CD14-positive monocyte (primary cell): ENCODE data around the gene HMCN1. TPM values are rescaled to one million over a fixed set of nuclear protein-coding genes. Genes with fewer than 3 reads are reported as not detected.

Source experiments
- DNase-seq, 3 donors: peaks; one replicate each; pipeline ENCODE4 v3.0.0-alpha.2; 2011 to 2022
- H2AFZ ChIP-seq: 2 replicates; pipeline ENCODE4 v1.6.0; 2012; ENCODE audit warnings: mild to moderate bottlenecking, low read depth, low read length, inconsistent platforms; ENCODE audit not compliant: insufficient read depth, poor library complexity, severe bottlenecking
- H3K27ac ChIP-seq, 2 donors: 1 replicate in 1 of 2; 2 replicates in 1 of 2; pipeline ENCODE4 v1.5.1; 2012 to 2013; ENCODE audit warnings: low read length in 2 of 2, control low read depth in 1 of 2, inconsistent platforms in 1 of 2, low read depth in 1 of 2, mild to moderate bottlenecking in 1 of 2
- H3K27me3 ChIP-seq, 2 donors: one replicate each; pipeline versions ENCODE4 v1.6.0 to v1.6.1; 2011 to 2013; ENCODE audit warnings: low read length in 2 of 2; ENCODE audit not compliant: control insufficient read depth in 2 of 2, insufficient read depth in 2 of 2
- H3K36me3 ChIP-seq, 2 donors: replicated peaks in 1 of 2; 1 replicate in 1 of 2; 2 replicates in 1 of 2; pipeline versions ENCODE4 v1.5.1 to v1.6.1; 2012 to 2013; ENCODE audit warnings: low read length in 2 of 2, control low read depth in 1 of 2, inconsistent platforms in 1 of 2, mild to moderate bottlenecking in 1 of 2; ENCODE audit not compliant: insufficient read depth in 2 of 2, control insufficient read depth in 1 of 2
- H3K4me1 ChIP-seq, 2 donors: 1 replicate in 1 of 2; 2 replicates in 1 of 2; pipeline versions ENCODE4 v1.5.1 to v1.6.1; 2012 to 2013; ENCODE audit warnings: low read length in 2 of 2, control low read depth in 1 of 2, inconsistent platforms in 1 of 2, mild to moderate bottlenecking in 1 of 2, moderate library complexity in 1 of 2; ENCODE audit not compliant: insufficient read depth in 2 of 2, control insufficient read depth in 1 of 2
- H3K4me2 ChIP-seq: replicated peaks from 2 replicates; pipeline ENCODE3; 2012; ENCODE audit warnings: low read length, moderate library complexity, mild to moderate bottlenecking; ENCODE audit not compliant: poor library complexity, severe bottlenecking; ENCODE audit errors: extremely low read depth
- H3K4me3 ChIP-seq, 3 experiments: fragments of 200-600 bp in 1 of 3; sonication (generic) in 1 of 3; replicated peaks in 1 of 3; 1 replicate in 2 of 3; 2 replicates in 1 of 3; pipeline ENCODE4 v1.5.1; 2011 to 2013; ENCODE audit warnings: low read length in 3 of 3, mild to moderate bottlenecking in 3 of 3, control low read depth in 2 of 3, low read depth in 2 of 3, inconsistent platforms in 1 of 3, moderate library complexity in 1 of 3
- H3K79me2 ChIP-seq: 2 replicates; pipeline ENCODE4 v1.6.0; 2012; ENCODE audit warnings: mild to moderate bottlenecking, control low read depth, inconsistent platforms, low read length, moderate library complexity; ENCODE audit not compliant: insufficient read depth
- H3K9ac ChIP-seq: 2 replicates; pipeline ENCODE4 v1.6.0; 2017; ENCODE audit warnings: low read length, mild to moderate bottlenecking; ENCODE audit not compliant: insufficient read depth, poor library complexity, severe bottlenecking
- H3K9me3 ChIP-seq, 2 donors: replicated peaks in 1 of 2; 1 replicate in 1 of 2; 2 replicates in 1 of 2; pipeline versions ENCODE4 v1.5.1 to v1.6.1; 2012 to 2013; ENCODE audit warnings: low read length in 2 of 2, control low read depth in 1 of 2; ENCODE audit not compliant: control insufficient read depth in 1 of 2, insufficient read depth in 1 of 2
- H4K20me1 ChIP-seq: 2 replicates; pipeline ENCODE4 v1.6.0; 2012; ENCODE audit warnings: mild to moderate bottlenecking, low read length, control low read depth, moderate library complexity; ENCODE audit not compliant: insufficient read depth
- H3K27ac Mint-ChIP-seq, 7 donors: one replicate each; pipeline ENCODE4 v1.8.0; 2020; ENCODE audit warnings: mild to moderate bottlenecking in 7 of 7, mixed read lengths in 7 of 7, moderate library complexity in 6 of 7, inconsistent platforms in 2 of 7
- H3K27me3 Mint-ChIP-seq, 3 donors: one replicate each; pipeline ENCODE4 v1.8.0; 2021 to 2022; ENCODE audit warnings: low read depth in 3 of 3, mild to moderate bottlenecking in 3 of 3, mixed read lengths in 3 of 3, moderate library complexity in 3 of 3, inconsistent platforms in 1 of 3
- H3K36me3 Mint-ChIP-seq, 2 donors: one replicate each; pipeline ENCODE4 v1.8.0; 2020; ENCODE audit warnings: mixed read lengths in 2 of 2, inconsistent platforms in 1 of 2, mild to moderate bottlenecking in 1 of 2
- H3K4me1 Mint-ChIP-seq: one replicate; pipeline ENCODE4 v1.8.0; 2020; ENCODE audit warnings: mild to moderate bottlenecking, mixed read lengths
- H3K4me3 Mint-ChIP-seq, 2 donors: one replicate each; pipeline ENCODE4 v1.8.0; 2020; ENCODE audit warnings: mild to moderate bottlenecking in 2 of 2, mixed read lengths in 2 of 2, moderate library complexity in 1 of 2
- H3K9me3 Mint-ChIP-seq, 7 donors: one replicate each; pipeline ENCODE4 v1.8.0; 2020 to 2022; ENCODE audit warnings: mixed read lengths in 7 of 7, mild to moderate bottlenecking in 6 of 7, moderate library complexity in 6 of 7, inconsistent platforms in 2 of 7
- WGBS: methylation state at CpG from one replicate; pipeline ENCODE4 v1.1.5; 2013; ENCODE audit warnings: missing lambda C conversion rate; ENCODE audit not compliant: insufficient coverage; 5-methylcytosine and 5-hydroxymethylcytosine counted together
- intact Hi-C, 2 donors: fragments of 100-400 bp; cut with micrococcal nuclease; formaldehyde crosslinking; loops; one replicate each; pipeline versions ENCODE4 v1.15.0 to v1.15.1; 2023
- polyA plus RNA-seq, 3 donors: library from polyadenylated mRNA; depleted of rRNA in 1 of 3; unstranded in 2 of 3; stranded (reverse) in 1 of 3; fragments of 300-500 nt in 2 of 3; fragments of >200 nt in 1 of 3; fragmentation: Illumina TruSeq in 2 of 3; gene quantifications; 1 replicate in 2 of 3; 2 replicates in 1 of 3; pipeline ENCODE4 v1.2.3, GENCODE V29; 2012 to 2021
- TF ChIP-seq, protein P1 (sequence below): fragments of 200-600 bp; IDR thresholded peaks from one replicate; pipeline ENCODE4 v1.8.0; 2022; ENCODE audit warnings: antibody characterized with exemption, mild to moderate bottlenecking

HMCN1 gene
- polyA plus RNA-seq, 3 donors = not detected

- peaks cover 17 to 18% of the 10 kb centered on the region in 2 donors for H3K4me1 ChIP-seq
- Mint-ChIP-seq H3K4me3 (no peak overlapping the region), H3K27me3 (peaks cover 4 to 13% (median 6%) of the 10 kb centered on the region in 3 donors), H3K4me1 (peaks cover 13% of the 10 kb centered on the region), H3K27ac (no peak overlapping the region), H3K36me3 (peaks cover 3 to 4% of the 10 kb centered on the region in 2 donors), H3K9me3 (peaks cover 0 to 14% (median 8%) of the 10 kb centered on the region in 7 donors)
- H3K79me2 ChIP-seq = no peaks in the 10 kb centered on the region
- 100% methylated on average over 1 of the region's 2 CpGs for WGBS
- no peak overlapping the region for H3K27ac ChIP-seq
- no peaks in the 10 kb centered on the region for H3K36me3 ChIP-seq
- DNase-seq = no peak
- no peak overlapping the region for H3K4me2 ChIP-seq
- intact Hi-C loops = no loop called here
- TF ChIP-seq, protein P1, sequence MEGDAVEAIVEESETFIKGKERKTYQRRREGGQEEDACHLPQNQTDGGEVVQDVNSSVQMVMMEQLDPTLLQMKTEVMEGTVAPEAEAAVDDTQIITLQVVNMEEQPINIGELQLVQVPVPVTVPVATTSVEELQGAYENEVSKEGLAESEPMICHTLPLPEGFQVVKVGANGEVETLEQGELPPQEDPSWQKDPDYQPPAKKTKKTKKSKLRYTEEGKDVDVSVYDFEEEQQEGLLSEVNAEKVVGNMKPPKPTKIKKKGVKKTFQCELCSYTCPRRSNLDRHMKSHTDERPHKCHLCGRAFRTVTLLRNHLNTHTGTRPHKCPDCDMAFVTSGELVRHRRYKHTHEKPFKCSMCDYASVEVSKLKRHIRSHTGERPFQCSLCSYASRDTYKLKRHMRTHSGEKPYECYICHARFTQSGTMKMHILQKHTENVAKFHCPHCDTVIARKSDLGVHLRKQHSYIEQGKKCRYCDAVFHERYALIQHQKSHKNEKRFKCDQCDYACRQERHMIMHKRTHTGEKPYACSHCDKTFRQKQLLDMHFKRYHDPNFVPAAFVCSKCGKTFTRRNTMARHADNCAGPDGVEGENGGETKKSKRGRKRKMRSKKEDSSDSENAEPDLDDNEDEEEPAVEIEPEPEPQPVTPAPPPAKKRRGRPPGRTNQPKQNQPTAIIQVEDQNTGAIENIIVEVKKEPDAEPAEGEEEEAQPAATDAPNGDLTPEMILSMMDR = no peak
- peaks cover 0 to 2% of the 10 kb centered on the region in 2 donors for H3K27me3 ChIP-seq
- no peak overlapping the region for H2AFZ ChIP-seq
- no peaks in the 10 kb centered on the region for H3K9me3 ChIP-seq
- H3K4me3 ChIP-seq = no peak overlapping the region
- no peaks in the 10 kb centered on the region for H4K20me1 ChIP-seq
- H3K9ac ChIP-seq = no peak overlapping the region
Observed at GRCh38 chr1:185690527-185690926, 43.7 kb upstream of the HMCN1 start.

GRCh38 chr1:185693654-185694053 is 40.5 kb upstream of the HMCN1 start:
- Mint-ChIP-seq H3K4me1 (peaks cover 13% of the 10 kb centered on the region), H3K27me3 (peaks cover 4 to 16% (median 6%) of the 10 kb centered on the region in 3 donors), H3K27ac (peak overlapping the region; percentile 86 to 96 (median 92)), H3K4me3 (peak overlapping the region; percentile 75 to 89), H3K36me3 (peaks cover 4 to 5% of the 10 kb centered on the region in 2 donors), H3K9me3 (peaks cover 0 to 13% (median 8%) of the 10 kb centered on the region in 7 donors)
- WGBS = no CpG with 5 or more reads among the region's 6 CpGs
- peak overlapping the region; percentile 21 to 78 (median 71) for H3K4me3 ChIP-seq
- peak overlapping the region; percentile 41 for H3K9ac ChIP-seq
- no peaks in the 10 kb centered on the region for H3K9me3 ChIP-seq
- TF ChIP-seq, protein P1 = no peak
- H3K27ac ChIP-seq = peak overlapping the region; percentile 18 to 86
- H3K36me3 ChIP-seq = no peaks in the 10 kb centered on the region
- H4K20me1 ChIP-seq = no peaks in the 10 kb centered on the region
- peak overlapping the region; percentile 79 for H2AFZ ChIP-seq
- peaks cover 17 to 18% of the 10 kb centered on the region in 2 donors for H3K4me1 ChIP-seq
- intact Hi-C loops = no loop called here
- DNase-seq = no peak
- H3K27me3 ChIP-seq = peaks cover 0 to 2% of the 10 kb centered on the region in 2 donors
- H3K4me2 ChIP-seq = peak overlapping the region; percentile 60
- no peaks in the 10 kb centered on the region for H3K79me2 ChIP-seq
